Measurements from ENCODE around the gene C22orf15.

Gene C22orf15

DNA sequence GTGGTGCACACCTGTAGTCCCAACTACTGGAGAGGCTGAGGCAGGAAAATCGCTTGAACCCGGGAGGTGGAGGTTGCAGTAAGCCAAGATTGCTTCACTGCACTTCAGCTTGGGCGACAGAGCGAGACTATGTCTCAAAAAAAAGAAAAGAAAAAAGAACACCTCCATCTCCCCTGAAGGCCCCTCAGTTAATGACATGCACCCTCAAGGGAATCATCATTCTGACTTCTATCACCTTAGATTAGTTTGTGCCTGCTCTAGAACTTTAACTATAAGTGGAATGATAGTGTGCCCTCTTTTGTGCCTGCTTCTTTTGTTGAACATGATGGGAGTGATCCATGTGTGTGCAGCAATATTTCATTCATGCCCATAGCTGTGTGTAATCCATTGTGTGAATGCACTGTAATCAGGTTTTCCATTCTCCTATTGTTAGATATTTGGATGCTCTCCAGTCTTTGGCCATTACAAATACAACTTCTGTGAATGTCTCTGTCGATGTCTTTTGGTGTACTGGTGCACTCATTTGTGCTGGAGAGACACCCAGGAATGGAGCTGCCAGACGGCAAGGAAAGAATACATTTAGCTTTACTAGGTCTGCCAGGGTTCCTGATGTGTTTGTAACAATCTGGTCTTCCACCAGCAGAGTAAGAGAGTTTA is 7.7 kb upstream of the C22orf15 start:
- no peak overlapping the region for H3K4me3 ChIP-seq (ENCODE audit: low read depth, low read length)
- in situ Hi-C loops (cut with HindIII; ENCODE audit: low sequenced_read_pairs): no loop called here
- no peak for DNase-seq (ENCODE audit: low read depth, low spot score)
- TF ChIP-seq, protein P1, sequence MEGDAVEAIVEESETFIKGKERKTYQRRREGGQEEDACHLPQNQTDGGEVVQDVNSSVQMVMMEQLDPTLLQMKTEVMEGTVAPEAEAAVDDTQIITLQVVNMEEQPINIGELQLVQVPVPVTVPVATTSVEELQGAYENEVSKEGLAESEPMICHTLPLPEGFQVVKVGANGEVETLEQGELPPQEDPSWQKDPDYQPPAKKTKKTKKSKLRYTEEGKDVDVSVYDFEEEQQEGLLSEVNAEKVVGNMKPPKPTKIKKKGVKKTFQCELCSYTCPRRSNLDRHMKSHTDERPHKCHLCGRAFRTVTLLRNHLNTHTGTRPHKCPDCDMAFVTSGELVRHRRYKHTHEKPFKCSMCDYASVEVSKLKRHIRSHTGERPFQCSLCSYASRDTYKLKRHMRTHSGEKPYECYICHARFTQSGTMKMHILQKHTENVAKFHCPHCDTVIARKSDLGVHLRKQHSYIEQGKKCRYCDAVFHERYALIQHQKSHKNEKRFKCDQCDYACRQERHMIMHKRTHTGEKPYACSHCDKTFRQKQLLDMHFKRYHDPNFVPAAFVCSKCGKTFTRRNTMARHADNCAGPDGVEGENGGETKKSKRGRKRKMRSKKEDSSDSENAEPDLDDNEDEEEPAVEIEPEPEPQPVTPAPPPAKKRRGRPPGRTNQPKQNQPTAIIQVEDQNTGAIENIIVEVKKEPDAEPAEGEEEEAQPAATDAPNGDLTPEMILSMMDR (IDR thresholded peaks at IDR 0.05; ENCODE audit: low read depth, low read length): no peak

DNA sequence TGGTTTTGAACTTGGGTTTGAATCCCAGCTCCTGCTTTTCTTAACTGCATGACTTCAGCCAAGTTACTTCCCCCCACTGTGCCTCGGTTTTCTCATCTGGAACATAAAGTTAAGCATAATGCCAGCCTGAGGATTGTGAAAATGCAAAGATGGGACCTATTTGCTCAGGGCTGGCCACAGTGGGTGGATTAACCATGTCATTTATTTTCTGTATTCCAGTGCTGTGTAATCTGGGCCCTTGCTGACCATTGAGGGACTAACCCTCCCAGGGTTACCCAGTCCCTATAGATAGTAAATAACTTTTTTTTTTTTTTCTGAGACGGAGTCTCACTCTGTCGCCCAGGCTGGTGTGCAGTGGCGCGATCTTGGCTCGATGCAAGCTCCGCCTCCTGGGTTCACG is 7.1 kb upstream of the C22orf15 start:
- TF ChIP-seq, protein P1 (IDR thresholded peaks at IDR 0.05; ENCODE audit: low read depth, low read length): no peak
- in situ Hi-C loops (cut with HindIII; ENCODE audit: low sequenced_read_pairs): no loop called here
- H3K4me3 ChIP-seq (ENCODE audit: low read depth, low read length): no peak overlapping the region
- no peak for DNase-seq (ENCODE audit: low read depth, low spot score)

DNA sequence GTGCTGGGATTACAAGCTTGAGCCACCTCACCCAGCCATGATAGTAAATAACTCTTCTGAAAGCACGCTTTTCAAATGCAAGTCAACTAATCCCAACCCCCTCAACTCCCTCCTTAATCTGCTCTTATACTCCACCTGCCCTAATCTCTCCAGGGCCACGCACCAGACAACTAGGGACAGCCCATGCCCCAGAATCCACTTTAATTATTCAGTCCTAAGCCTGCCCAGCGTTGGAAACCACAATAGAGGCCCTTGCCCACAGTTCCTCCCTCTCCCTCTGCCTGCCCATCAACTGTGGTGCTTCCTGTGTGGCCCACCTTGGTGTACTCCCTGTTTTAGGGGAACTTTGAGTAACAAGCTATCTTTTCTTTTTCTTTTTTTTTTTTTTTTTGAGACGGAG is 5.9 kb upstream of the C22orf15 start:
- no peak for DNase-seq (ENCODE audit: low read depth, low spot score)
- in situ Hi-C loops (cut with HindIII; ENCODE audit: low sequenced_read_pairs): no loop called here
- TF ChIP-seq, protein P1 (IDR thresholded peaks at IDR 0.05; ENCODE audit: low read depth, low read length): no peak
- H3K4me3 ChIP-seq (ENCODE audit: low read depth, low read length): no peak overlapping the region

DNA sequence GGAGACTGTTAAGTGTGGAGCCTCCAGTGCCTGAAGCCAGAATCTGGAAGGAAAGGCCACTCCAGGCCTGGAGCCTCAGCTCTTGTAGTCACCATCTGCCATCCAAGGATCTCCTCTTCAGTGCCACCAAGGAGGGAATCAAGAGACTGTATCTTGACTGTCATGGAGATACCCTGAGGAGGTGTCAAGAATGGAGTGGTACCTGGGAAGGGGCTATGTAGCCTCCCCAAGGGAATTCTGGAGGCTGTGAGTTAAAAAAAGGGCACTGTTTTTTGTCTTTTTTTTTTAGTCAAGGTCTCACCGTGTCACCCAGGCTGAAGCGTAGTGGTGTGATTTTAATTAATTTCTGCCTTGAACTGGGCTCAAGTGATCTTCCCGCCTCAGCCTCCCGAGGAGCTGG is 3.2 kb upstream of the C22orf15 start:
- TF ChIP-seq, protein P1 (IDR thresholded peaks at IDR 0.05; ENCODE audit: low read depth, low read length): no peak
- in situ Hi-C loops (cut with HindIII; ENCODE audit: low sequenced_read_pairs): no loop called here
- no peak for DNase-seq (ENCODE audit: low read depth, low spot score)
- no peak overlapping the region for H3K4me3 ChIP-seq (ENCODE audit: low read depth, low read length)

DNA sequence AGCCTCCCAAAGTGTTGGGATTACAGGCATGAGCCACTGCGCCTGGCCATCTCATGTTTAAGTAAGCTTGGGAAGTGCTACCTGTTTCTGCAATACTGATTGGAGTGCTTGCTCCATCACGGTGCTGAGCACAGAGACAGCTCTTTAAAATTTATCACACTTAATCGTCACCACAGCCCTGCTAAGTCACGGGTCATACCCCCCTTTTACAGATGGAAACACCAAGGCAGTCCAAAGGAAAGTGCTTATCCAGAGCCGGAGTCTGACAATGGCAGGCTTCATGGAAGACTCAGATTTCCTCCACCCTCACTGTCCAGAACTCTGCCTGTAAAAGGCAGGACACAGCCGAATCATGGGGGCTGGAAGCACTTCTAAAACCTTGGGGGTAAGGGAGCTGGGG is 2.7 kb upstream of the C22orf15 start:
- in situ Hi-C loops (cut with HindIII; ENCODE audit: low sequenced_read_pairs): no loop called here
- DNase-seq (ENCODE audit: low read depth, low spot score): no peak
- H3K4me3 ChIP-seq (ENCODE audit: low read depth, low read length): no peak overlapping the region
- TF ChIP-seq, protein P1 (IDR thresholded peaks at IDR 0.05; ENCODE audit: low read depth, low read length): no peak

DNA sequence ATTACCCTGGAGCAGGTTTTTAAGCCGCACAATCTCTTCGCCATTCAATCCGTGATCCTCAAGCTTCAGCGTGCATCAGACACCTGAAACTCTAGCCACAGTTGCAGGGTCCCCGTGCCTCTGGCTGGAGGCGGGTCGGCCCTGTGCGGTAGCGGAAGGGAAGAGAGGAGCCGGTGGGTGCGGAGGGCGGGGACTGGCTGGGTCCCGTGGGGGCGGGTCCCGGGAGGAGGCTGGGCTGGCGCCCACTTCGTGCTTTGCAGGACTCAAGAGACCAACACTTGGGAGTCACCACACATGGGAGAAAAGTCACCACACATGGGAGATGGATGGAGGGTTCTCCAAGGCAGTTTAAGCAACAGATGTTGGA is 772 bp downstream of the C22orf15 start:
- in situ Hi-C loops (cut with HindIII; ENCODE audit: low sequenced_read_pairs): no loop called here
- H3K4me3 ChIP-seq (ENCODE audit: low read depth, low read length): peak overlapping the region; percentile 7
- DNase-seq (ENCODE audit: low read depth, low spot score): no peak
- TF ChIP-seq, protein P1 (IDR thresholded peaks at IDR 0.05; ENCODE audit: low read depth, low read length): no peak
